GM11168 (cell line): ENCODE measurements around the gene GSC.

ENCODE experiments used
- in situ Hi-C: fragments of 300-500 bp; cut with MboI; formaldehyde crosslinking; loops from one replicate; pipeline ENCODE4 v1.12.0; 2022; ENCODE audit warnings: low sequenced_read_pairs; ENCODE audit not compliant: unreplicated experiment

GSC gene

GRCh38 chr14:94772548-94772947 is 2.6 kb upstream of the GSC start:
- in situ Hi-C loops: no loop called here

DNA sequence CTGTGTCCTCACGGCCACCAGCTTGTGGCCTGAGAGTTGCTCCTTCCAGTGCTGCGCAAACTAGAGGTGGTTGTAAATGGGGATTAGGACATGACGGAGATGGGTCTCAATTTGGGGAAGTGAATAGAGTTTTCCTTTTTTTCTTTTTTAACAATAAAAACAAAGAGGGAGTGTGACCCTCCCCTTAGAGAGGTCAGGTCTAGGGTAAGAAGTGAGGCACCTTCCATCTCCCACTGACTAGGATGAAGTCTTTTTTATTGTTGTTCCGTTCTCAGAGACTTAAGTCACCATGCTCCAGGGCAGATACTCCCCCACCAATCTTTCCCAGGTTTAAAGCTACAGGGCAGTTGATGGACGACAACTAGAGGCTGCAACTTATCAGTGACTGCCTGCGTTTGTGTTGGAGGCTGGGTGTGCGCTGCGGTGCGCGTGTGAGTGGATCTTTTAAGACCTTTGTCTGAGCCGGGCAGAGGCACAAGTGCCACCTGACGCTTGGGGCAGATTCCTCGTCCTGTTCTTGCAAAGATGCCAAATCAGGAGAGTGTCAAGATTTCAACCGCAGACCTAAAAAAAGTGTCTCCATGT is 2.1 kb upstream of the GSC start:
- in situ Hi-C loops: no loop called here

- in situ Hi-C loops: no loop called here
These were observed 1.4 kb upstream of the GSC start for GRCh38 chr14:94771158-94771905.

DNA sequence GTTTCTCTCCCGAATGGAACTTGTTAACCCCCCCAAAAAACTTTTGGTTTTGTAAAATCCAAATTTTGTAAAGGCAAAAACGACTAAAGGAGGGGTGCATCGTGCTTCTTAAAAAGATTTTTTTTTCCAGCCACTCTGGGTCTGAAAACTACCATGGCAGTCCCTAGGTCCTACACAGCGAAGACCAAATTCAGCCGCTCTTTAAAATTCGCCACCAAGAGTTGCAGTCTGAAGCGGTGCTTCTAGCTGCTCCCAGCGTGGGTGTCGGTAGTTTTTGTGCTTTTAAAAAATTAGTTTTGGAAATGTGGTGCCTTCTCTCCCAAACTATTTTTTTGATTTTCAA is 873 bp upstream of the GSC start:
- in situ Hi-C loops: no loop called here

DNA sequence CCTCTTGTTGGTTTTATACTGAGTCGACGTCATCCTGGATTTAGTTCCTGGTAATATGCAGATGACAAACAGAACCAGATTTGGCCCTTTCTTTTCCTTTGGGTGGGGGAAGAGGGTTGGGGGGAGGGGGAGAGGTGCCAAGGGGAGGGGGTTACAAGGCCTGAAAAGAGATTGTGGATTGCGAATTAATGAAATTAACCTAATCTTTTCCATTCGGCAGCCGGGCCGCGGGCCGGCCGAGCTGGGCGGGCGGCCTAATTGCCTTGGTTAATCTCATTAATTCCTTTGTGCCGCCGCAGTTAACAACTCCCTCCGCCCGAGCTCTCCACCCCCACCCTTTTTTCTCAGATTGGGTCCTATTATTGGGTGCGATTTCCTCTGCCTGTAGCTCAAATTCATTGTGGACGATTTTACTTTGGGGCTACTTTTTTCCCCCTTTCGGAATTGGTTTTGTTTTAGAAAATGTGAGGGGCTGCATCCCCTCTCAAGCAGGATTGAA is 387 bp upstream of the GSC start:
- in situ Hi-C loops: no loop called here

DNA sequence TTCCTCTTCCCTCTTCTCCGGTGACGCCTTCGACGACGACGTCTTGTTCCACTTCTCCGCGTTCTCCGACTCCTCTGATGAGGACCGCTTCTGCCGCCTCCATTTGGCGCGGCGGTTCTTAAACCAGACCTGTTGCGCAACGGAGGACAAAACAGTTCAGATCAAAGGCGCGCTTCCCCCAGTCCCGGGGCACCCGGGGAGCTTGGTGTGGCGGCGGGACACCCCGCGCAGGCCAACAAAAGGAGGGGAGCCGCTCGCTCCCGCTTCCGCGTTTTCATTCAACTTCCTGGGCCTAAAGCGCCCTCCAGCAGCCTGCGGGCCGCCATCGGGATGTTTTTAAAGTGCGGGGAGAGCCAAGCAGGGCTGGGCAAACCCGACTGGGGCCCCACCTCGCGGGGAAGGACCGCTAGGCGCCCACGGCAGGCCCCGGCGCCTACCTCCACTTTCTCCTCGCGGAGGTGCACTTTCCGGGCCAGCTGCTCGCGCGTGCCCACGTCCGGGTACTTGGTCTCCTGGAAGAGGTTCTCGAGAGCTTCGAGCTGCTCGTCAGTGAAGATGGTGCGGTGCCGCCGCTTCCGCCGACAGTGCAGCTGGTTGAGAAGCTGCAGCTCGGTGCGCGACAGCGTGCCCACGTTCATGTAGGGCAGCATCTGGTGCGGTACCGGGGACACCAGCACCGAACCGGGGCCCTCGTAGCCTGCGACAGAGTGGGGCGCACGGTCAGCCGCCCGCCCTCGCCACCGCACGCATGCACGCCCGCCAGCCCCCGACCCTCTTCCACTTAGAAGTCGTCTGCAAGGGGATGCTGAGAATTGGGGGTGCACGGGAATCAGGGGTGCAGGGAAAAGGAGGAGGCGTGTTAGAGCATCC is 1.2 kb downstream of the GSC start:
- in situ Hi-C loops: no loop called here

DNA sequence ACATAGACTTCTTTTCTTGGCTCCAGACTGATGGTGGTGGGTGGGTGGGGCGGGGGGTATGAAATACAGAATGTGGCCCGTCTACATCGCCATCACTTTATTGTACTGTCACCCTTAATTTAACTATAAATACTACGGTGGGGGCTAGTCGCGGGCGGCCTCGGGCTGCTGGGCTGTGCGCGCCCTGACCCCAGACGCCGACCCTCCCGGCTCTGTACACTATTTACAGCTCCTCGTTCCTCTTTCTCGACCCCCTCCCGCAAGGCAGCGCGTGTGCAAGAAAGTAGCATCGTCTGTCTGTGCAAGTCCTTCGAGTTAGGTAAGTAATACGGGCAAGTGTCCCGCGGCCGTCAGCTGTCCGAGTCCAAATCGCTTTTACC is 1.8 kb downstream of the GSC start:
- in situ Hi-C loops: no loop called here

- in situ Hi-C loops: no loop called here
These were observed 2.5 kb downstream of the GSC start for GRCh38 chr14:94767321-94767878.

DNA sequence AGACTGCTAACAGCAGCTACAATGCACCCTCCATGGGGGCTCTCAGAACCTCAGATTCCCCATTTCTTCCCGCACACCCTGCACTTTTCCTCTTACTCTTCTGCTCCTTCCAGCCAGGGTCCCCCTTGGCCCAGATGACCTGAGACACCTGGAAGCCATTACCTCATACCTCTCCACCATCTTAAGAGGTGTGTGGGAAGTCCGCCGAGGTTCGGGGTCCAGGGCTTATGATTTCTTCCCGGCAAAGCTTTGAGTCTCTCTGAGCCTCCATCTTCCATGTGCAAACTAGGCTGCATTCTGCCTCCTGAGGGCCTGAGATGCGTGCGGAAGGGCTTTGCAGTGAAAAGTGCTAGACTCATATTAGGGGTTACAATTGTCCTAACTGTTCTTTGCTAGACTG is 5.3 kb downstream of the GSC start:
- in situ Hi-C loops: no loop called here

DNA sequence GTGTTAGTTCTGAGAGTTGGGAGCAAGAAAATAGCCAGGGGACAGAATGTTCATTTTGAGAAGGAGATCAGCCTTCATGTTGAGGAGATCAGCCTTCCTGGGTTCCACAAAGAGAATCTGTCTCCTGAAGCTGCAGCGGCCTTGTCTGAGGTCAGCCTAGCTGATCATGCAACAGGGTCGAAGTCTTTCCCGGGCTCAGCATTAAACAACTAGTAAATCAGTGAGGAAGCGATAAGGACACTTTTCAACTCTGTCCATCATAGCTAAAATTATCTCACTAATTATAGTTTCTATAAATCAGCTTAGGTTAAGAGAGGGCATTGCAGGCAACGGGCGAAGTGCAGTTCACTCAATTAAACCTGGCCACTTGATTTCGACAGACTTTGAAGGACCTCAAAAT is 7.5 kb downstream of the GSC start:
- in situ Hi-C loops: no loop called here

GRCh38 chr14:94761997-94762377 is 7.9 kb downstream of the GSC start:
- in situ Hi-C loops: no loop called here

DNA sequence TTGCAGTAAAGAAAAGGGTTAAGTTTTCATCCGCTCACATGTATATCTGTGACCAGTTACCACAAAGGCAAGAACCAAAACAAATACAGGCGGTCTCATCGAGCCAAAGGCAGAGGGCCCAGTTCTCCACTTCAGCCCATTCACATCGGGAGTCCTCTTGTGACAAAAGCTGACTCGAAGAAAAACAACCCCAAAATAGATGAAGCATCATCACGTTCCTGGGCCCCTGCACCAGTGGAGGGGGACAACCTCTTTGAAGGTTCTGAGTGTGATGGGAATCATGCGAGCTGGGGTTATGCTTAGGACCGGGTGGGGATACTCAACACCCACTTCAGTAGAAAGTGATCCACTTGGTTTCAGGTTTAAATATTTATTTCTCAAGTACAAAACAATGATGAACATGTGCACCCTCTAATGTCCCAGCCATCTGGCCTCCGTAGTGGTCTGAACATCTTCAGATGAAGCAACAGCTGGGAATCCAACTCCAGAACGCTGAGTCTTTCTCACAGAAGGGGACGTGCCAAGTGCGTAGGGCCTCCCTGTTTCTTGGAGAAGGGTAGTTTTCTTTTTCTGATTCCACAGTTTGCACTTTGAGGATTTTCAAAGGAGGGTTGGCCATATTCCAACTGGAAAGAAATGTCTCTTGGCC is 8.4 kb downstream of the GSC start:
- in situ Hi-C loops: no loop called here

DNA sequence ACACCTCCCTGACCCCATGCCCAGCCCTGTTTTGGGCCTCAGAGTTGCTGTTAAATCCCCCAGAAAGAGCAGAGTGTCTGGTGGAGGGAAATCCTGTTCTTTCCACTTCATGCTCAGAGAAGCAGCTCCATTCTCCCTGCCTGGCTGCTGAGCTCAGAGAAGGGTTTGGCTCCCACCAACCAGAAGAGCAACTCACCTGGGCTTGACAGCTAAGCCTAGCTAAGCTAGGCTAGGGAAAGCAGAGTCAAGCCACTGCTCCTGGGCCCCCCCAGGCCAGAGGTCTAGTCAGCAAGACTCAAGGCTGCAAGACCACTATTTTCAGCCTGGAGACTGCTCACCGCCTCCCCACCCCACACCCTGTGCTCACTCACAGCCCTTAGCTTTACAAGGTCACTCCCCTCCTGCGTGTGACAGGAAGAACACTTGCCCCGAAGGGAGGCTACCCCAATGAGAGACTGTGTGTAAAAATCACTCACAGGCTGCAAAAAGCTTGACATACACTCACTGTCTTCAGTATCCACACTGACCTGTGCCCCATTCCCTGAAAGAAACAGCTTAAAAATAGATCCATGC is 13.5 kb downstream of the GSC start:
- in situ Hi-C loops: no loop called here

DNA sequence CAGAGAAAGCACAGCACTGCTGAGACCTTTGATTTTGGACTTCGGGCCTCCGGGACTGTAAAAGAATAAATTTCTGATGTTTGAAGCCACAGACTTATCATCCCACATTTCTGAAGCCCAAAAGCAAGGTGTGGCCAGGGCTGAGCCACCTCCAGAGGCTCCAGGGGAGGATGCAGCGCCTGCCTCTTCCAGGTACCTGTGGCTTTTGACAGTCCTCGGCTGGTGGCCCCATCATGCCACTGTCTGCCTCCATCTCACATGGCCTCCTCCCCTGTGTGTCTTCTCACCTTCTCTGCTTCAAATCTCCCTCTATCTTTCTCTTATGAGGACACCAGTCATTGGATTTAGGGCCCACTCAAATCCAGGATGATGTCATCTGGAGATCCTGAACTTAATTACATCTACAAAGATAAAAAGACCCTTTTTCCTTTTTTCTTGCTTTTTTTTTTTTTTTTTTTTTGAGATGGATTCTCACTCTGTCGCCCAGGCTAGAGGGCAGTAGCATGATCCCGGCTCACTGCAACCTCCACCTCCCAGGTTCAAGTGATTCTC is 15.4 kb downstream of the GSC start:
- in situ Hi-C loops: no loop called here

GRCh38 chr14:94752591-94753436 is 17.1 kb downstream of the GSC start:
- in situ Hi-C loops: no loop called here

GRCh38 chr14:94751956-94752355 is 18.0 kb downstream of the GSC start:
- in situ Hi-C loops: no loop called here

DNA sequence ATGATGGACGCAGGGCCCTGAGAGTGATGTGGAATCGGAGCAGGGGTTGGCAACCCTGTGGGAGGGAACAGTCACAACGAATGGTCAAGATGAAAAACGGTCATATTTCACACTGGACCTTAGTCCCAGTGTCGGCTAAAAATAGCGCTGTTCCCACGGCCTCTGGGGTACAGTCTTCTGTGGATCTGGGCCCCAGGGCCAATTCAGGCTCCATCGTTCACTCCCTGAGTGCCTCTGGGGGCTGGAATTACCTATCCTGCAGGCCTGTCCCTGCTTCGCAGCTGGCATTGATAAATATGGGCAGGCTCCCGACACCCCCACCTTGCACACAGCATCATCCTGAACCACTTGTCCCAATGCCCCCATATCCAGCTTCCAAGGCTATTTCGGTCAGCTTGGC is 18.6 kb downstream of the GSC start:
- in situ Hi-C loops: no loop called here

- in situ Hi-C loops: no loop called here
These were observed 19.5 kb downstream of the GSC start for GRCh38 chr14:94750371-94750770.
